ENCODE results near the gene LTBR. TPM values are rescaled to one million over a fixed set of nuclear protein-coding genes. Genes with fewer than 3 reads are reported as not detected.
A peak's percentile ranks its signal among the peaks of the same experiment; 100 is the strongest.

The LTBR gene
- total and polyA plus RNA-seq, 2 donors (not counting 1 experiment from before 2014, with no cell fraction given) = 55.7 to 78.4 TPM

DNA sequence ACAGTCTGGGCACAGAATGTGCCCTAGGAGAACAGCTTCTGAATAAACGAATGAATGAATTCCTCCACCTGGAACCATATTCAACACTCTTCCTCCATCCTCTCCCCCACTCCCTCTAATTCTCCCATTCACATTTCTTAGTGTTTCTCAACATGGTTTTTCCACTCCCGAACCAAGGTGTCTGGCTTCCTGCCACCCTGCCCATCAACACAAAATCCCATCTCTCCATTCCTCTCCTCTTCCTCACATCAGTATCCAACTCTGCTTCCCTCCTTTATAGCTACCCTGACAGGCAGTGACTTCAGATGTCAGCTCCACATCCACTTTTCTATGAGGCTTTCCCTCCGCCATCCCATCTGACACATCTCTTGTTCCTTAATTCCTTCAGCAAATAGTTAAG lies 45.0 kb upstream of the LTBR start:
- peak overlapping the region; percentile 78 to 100 (median 94) for H3K4me3 ChIP-seq (replicated peaks in 1 of 4; ENCODE audit: control extremely low read depth in 1 of 4, insufficient read depth in 1 of 4, low read depth in 3 of 4, low read length in 4 of 4)
- H3K4me2 ChIP-seq (ENCODE audit: extremely low read depth, insufficient read depth, low read length) = peak overlapping the region; percentile 98
- H2AFZ ChIP-seq (ENCODE audit: low read length) = no peak overlapping the region
- H3K9ac ChIP-seq (ENCODE audit: insufficient read depth, low read length) = peak overlapping the region; percentile 97
- H4K20me1 ChIP-seq (ENCODE audit: control insufficient read depth, extremely low read depth, insufficient read depth, low read length) = peaks cover 2% of the 10 kb centered on the region
- H3K79me2 ChIP-seq (ENCODE audit: control insufficient read depth, insufficient read depth, low read length) = peaks cover 70% of the 10 kb centered on the region
- no peaks in the 10 kb centered on the region for H3K27me3 ChIP-seq (ENCODE audit: control insufficient read depth, insufficient read depth, low read length)
- H3K9me3 ChIP-seq (ENCODE audit: control insufficient read depth, insufficient read depth, low read depth, low read length) = no peaks in the 10 kb centered on the region
- H3K4me1 ChIP-seq (ENCODE audit: control insufficient read depth, extremely low read depth, insufficient read depth, low read length) = peaks cover 51% of the 10 kb centered on the region
- no peak for TF ChIP-seq EZH2 (IDR thresholded peaks at IDR 0.05; ENCODE audit: low read length, missing control alignments)
- TF ChIP-seq, protein P1, sequence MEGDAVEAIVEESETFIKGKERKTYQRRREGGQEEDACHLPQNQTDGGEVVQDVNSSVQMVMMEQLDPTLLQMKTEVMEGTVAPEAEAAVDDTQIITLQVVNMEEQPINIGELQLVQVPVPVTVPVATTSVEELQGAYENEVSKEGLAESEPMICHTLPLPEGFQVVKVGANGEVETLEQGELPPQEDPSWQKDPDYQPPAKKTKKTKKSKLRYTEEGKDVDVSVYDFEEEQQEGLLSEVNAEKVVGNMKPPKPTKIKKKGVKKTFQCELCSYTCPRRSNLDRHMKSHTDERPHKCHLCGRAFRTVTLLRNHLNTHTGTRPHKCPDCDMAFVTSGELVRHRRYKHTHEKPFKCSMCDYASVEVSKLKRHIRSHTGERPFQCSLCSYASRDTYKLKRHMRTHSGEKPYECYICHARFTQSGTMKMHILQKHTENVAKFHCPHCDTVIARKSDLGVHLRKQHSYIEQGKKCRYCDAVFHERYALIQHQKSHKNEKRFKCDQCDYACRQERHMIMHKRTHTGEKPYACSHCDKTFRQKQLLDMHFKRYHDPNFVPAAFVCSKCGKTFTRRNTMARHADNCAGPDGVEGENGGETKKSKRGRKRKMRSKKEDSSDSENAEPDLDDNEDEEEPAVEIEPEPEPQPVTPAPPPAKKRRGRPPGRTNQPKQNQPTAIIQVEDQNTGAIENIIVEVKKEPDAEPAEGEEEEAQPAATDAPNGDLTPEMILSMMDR (conservative IDR thresholded peaks at IDR 0.05 in 1 of 2, IDR thresholded peaks at IDR 0.05 in 1 of 2; ENCODE audit: low read depth in 1 of 2, low read length in 2 of 2) = no peak
- DNase-seq (ENCODE audit: low read depth in 2 of 2) = no peak
- peaks cover 6% of the 10 kb centered on the region for H3K36me3 ChIP-seq (ENCODE audit: control insufficient read depth, insufficient read depth, low read length)
- H3K27ac ChIP-seq (ENCODE audit: insufficient read depth, low read length) = peak overlapping the region; percentile 99

DNA sequence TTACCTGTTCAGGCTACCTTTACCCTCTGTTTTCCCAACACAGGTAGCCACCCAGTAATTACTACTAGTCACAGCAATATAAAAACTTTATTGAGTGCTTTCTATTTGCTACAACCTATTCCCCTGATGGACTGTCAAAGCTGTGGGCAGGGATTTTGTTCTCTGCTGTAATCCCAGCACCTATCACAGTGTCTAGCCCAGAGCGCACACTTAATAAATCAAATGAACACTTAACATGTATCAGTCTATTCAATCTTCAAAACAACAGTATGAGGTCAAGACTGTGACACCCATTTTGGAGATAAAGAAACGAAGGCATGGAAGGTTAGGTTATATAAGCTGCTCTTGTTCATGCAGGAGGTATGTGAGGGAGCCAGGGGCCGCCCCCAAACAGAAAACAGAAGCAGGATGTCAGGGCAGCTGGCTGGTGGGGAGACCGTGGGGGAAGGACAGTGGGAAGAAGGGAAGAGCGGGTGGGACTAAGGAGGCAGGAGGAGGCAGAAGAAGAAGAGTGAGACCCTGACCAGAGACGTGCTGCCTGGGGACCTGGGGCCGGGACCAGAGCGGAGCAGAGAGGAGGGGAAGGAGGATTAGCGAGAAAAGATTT lies 43.8 kb upstream of the LTBR start:
- no peaks in the 10 kb centered on the region for H3K9me3 ChIP-seq (ENCODE audit: control insufficient read depth, insufficient read depth, low read depth, low read length)
- H3K4me2 ChIP-seq (ENCODE audit: extremely low read depth, insufficient read depth, low read length) = peak overlapping the region; percentile 98
- no peaks in the 10 kb centered on the region for H3K27me3 ChIP-seq (ENCODE audit: control insufficient read depth, insufficient read depth, low read length)
- peaks cover 2% of the 10 kb centered on the region for H4K20me1 ChIP-seq (ENCODE audit: control insufficient read depth, extremely low read depth, insufficient read depth, low read length)
- H3K36me3 ChIP-seq (ENCODE audit: control insufficient read depth, insufficient read depth, low read length) = peaks cover 3% of the 10 kb centered on the region
- peak; percentile 68 to 86 for DNase-seq (ENCODE audit: low read depth in 2 of 2)
- peaks cover 40% of the 10 kb centered on the region for H3K4me1 ChIP-seq (ENCODE audit: control insufficient read depth, extremely low read depth, insufficient read depth, low read length)
- no peak overlapping the region for H2AFZ ChIP-seq (ENCODE audit: low read length)
- H3K9ac ChIP-seq (ENCODE audit: insufficient read depth, low read length) = peak overlapping the region; percentile 97
- H3K79me2 ChIP-seq (ENCODE audit: control insufficient read depth, insufficient read depth, low read length) = peaks cover 58% of the 10 kb centered on the region
- H3K4me3 ChIP-seq (replicated peaks in 1 of 4; ENCODE audit: control extremely low read depth in 1 of 4, insufficient read depth in 1 of 4, low read depth in 3 of 4, low read length in 4 of 4) = peak overlapping the region; percentile 78 to 100 (median 94)
- TF ChIP-seq, protein P1 (conservative IDR thresholded peaks at IDR 0.05 in 1 of 2, IDR thresholded peaks at IDR 0.05 in 1 of 2; ENCODE audit: low read depth in 1 of 2, low read length in 2 of 2) = no peak
- no peak for TF ChIP-seq EZH2 (IDR thresholded peaks at IDR 0.05; ENCODE audit: low read length, missing control alignments)
- peak overlapping the region; percentile 99 for H3K27ac ChIP-seq (ENCODE audit: insufficient read depth, low read length)

DNA sequence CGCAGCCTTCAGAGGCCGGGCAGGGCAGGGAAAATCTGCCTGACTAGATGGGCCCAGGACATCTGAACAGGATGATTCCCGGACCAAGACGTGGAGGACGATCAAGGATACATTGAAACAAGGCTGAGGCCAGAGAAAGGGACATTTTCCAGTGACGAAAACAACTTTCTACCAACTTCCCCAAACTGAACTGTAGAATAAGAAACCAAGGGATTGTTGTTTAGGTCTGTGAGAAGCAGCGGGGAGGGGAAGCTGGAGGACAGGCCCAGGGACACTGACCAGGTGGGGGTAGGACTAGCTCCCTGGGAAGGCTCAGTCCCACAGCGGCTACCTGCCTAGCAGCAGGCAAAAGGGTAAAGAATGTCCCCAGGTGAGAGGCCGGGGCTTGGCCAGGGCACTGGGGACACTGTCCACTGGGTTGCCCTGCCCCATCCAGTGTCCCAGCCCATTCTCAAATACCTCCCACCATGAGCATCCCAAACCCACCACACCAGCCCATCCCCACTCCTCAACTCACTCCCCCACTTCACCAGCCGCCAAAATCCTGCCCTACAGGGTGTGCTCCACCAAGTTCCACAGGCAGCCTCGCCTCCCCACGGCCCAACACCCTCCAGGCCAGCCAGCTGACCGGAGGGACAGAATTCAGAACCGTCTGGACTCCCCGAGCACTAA lies 43.1 kb upstream of the LTBR start:
- Histone ChIP-seq H4K20me1 (ENCODE audit: control insufficient read depth, extremely low read depth, insufficient read depth, low read length) (peaks cover 2% of the 10 kb centered on the region), H2AFZ (ENCODE audit: low read length) (no peak overlapping the region), H3K27ac (ENCODE audit: insufficient read depth, low read length) (peak overlapping the region; percentile 99), H3K9ac (ENCODE audit: insufficient read depth, low read length) (peak overlapping the region; percentile 97), H3K4me1 (ENCODE audit: control insufficient read depth, extremely low read depth, insufficient read depth, low read length) (peaks cover 41% of the 10 kb centered on the region), H3K9me3 (ENCODE audit: control insufficient read depth, insufficient read depth, low read depth, low read length) (no peaks in the 10 kb centered on the region), H3K79me2 (ENCODE audit: control insufficient read depth, insufficient read depth, low read length) (peaks cover 54% of the 10 kb centered on the region), H3K4me2 (ENCODE audit: extremely low read depth, insufficient read depth, low read length) (peak overlapping the region; percentile 98), H3K4me3 (replicated peaks in 1 of 4; ENCODE audit: control extremely low read depth in 1 of 4, insufficient read depth in 1 of 4, low read depth in 3 of 4, low read length in 4 of 4) (peak overlapping the region; percentile 78 to 100 (median 94)), H3K36me3 (ENCODE audit: control insufficient read depth, insufficient read depth, low read length) (peaks cover 3% of the 10 kb centered on the region), H3K27me3 (ENCODE audit: control insufficient read depth, insufficient read depth, low read length) (no peaks in the 10 kb centered on the region)
- no peak for TF ChIP-seq EZH2 (IDR thresholded peaks at IDR 0.05; ENCODE audit: low read length, missing control alignments)
- TF ChIP-seq, protein P1 (conservative IDR thresholded peaks at IDR 0.05 in 1 of 2, IDR thresholded peaks at IDR 0.05 in 1 of 2; ENCODE audit: low read depth in 1 of 2, low read length in 2 of 2) = no peak
- no peak for DNase-seq (ENCODE audit: low read depth in 2 of 2)

Data from fibroblast of lung (primary cell).